H1 (cell line): ENCODE data around the gene MAPK13. TPM values are rescaled to one million over a fixed set of nuclear protein-coding genes. Genes with fewer than 3 reads are reported as not detected.

ENCODE experiments used
- CTCF ChIA-PET: fragments of 300-600 bp; sonication (Branson Sonifier 250); formaldehyde crosslinking; loops from one replicate; lab custom pipeline; 2021; ENCODE audit not compliant: partially characterized antibody; lab: Charles Lee
- POLR2A ChIA-PET: fragments of 300-600 bp; sonication (Branson Sonifier 250); formaldehyde crosslinking; loops from one replicate; lab custom pipeline; 2021; ENCODE audit warnings: inconsistent platforms; ENCODE audit not compliant: partially characterized antibody; lab: Charles Lee
- DNase-seq, 2 experiments: peaks; one replicate each; pipeline versions ENCODE4 v3.0.0 to v3.0.0-alpha.2; 2010 to 2022; ENCODE audit warnings: low spot score in 2 of 2, low read depth in 1 of 2, mixed read lengths in 1 of 2
- FAIRE-seq: peaks from 2 replicates; lab custom pipeline; 2011; peaks lifted over from hg19 to GRCh38; lab: Jason Lieb, UNC
- H2AFZ ChIP-seq: 2 replicates; pipeline ENCODE4 v1.8.1; 2012; ENCODE audit warnings: low read length, inconsistent platforms
- H2AK5ac ChIP-seq: 2 replicates; pipeline ENCODE4 v1.6.1; 2013; ENCODE audit warnings: low read depth, low read length
- H2BK120ac ChIP-seq: replicated peaks from 2 replicates; pipeline ENCODE3; 2013; ENCODE audit warnings: low read depth, low read length, inconsistent platforms
- H2BK12ac ChIP-seq: 2 replicates; pipeline ENCODE4 v1.6.1; 2013; ENCODE audit warnings: low read depth, low read length
- H2BK15ac ChIP-seq: 2 replicates; pipeline ENCODE4 v1.6.1; 2013; ENCODE audit warnings: low read length
- H2BK20ac ChIP-seq: 2 replicates; pipeline ENCODE4 v1.6.1; 2013; ENCODE audit warnings: low read length
- H2BK5ac ChIP-seq: 2 replicates; pipeline ENCODE4 v1.6.1; 2013; ENCODE audit warnings: low read depth, low read length
- H3K14ac ChIP-seq: 2 replicates; pipeline ENCODE4 v1.6.1; 2013; ENCODE audit warnings: inconsistent platforms; ENCODE audit not compliant: insufficient read length
- H3K18ac ChIP-seq: 2 replicates; pipeline ENCODE4 v1.6.1; 2013; ENCODE audit warnings: low read length; ENCODE audit errors: extremely low read depth
- H3K23ac ChIP-seq: 2 replicates; pipeline ENCODE4 v1.6.1; 2013; ENCODE audit warnings: inconsistent platforms; ENCODE audit not compliant: insufficient read length
- H3K23me2 ChIP-seq: 2 replicates; pipeline ENCODE4 v1.6.1; 2013; ENCODE audit warnings: low read depth, low read length
- H3K27ac ChIP-seq: 2 replicates; pipeline ENCODE4 v1.6.1; 2011; ENCODE audit warnings: low read depth, low read length, inconsistent platforms
- H3K27me3 ChIP-seq, 4 experiments: replicated peaks in 1 of 4; 1 replicate in 1 of 4; 2 replicates in 3 of 4; pipeline versions ENCODE4 v1.6.1 to v1.8.1; 2011 to 2013; ENCODE audit warnings: low read length in 3 of 4, mild to moderate bottlenecking in 3 of 4, inconsistent platforms in 2 of 4, mixed read lengths in 2 of 4, moderate library complexity in 1 of 4; ENCODE audit not compliant: control insufficient read depth in 3 of 4, insufficient read depth in 3 of 4; ENCODE audit errors: extremely low read depth in 1 of 4
- H3K36me3 ChIP-seq, 4 experiments: 2 replicates each; pipeline versions ENCODE4 v1.6.1 to v1.8.1; 2011 to 2013; ENCODE audit warnings: mild to moderate bottlenecking in 4 of 4, low read length in 3 of 4, moderate library complexity in 2 of 4, control low read depth in 1 of 4, inconsistent platforms in 1 of 4; ENCODE audit not compliant: insufficient read depth in 4 of 4, control insufficient read depth in 2 of 4
- H3K4ac ChIP-seq: replicated peaks from 2 replicates; pipeline ENCODE3; 2013; ENCODE audit warnings: low read length, low read depth, mixed read lengths, inconsistent platforms; ENCODE audit not compliant: insufficient read length
- H3K4me1 ChIP-seq, 4 experiments: replicated peaks in 1 of 4; 1 replicate in 1 of 4; 2 replicates in 3 of 4; pipeline versions ENCODE4 v1.6.1 to v1.8.1; 2011 to 2013; ENCODE audit warnings: low read length in 3 of 4, inconsistent platforms in 2 of 4, mixed read lengths in 1 of 4; ENCODE audit not compliant: insufficient read depth in 4 of 4, control insufficient read depth in 3 of 4
- H3K4me2 ChIP-seq, 2 experiments: 2 replicates each; pipeline versions ENCODE4 v1.6.1 to v1.8.1; 2011 to 2013; ENCODE audit warnings: low read depth in 2 of 2, low read length in 2 of 2, control low read depth in 1 of 2, inconsistent platforms in 1 of 2, mild to moderate bottlenecking in 1 of 2; ENCODE audit not compliant: insufficient read depth in 1 of 2
- H3K4me3 ChIP-seq, 4 experiments: fragments of 200-600, 300-600 bp in 1 of 4; sonication (generic), shearing (Covaris generic), sonication (Bioruptor Twin) in 1 of 4; 2 replicates each; pipeline versions ENCODE4 v1.5.1 to v1.8.1; 2011 to 2016; ENCODE audit warnings: low read length in 4 of 4, low read depth in 3 of 4, control low read depth in 2 of 4, inconsistent platforms in 2 of 4, mild to moderate bottlenecking in 2 of 4, mixed read lengths in 1 of 4, moderate library complexity in 1 of 4; ENCODE audit not compliant: insufficient read depth in 2 of 4; ENCODE audit errors: extremely low read depth in 1 of 4
- H3K56ac ChIP-seq: replicated peaks from 2 replicates; pipeline ENCODE3; 2013; ENCODE audit warnings: low read depth, mild to moderate bottlenecking, mixed read lengths, low read length, inconsistent platforms; ENCODE audit not compliant: insufficient read length
- H3K79me1 ChIP-seq: 2 replicates; pipeline ENCODE4 v1.6.1; 2013; ENCODE audit warnings: low read depth, low read length, control low read depth
- H3K79me2 ChIP-seq, 2 experiments: 2 replicates each; pipeline versions ENCODE4 v1.6.1 to v1.8.1; 2012 to 2013; ENCODE audit warnings: low read length in 2 of 2, mild to moderate bottlenecking in 2 of 2, inconsistent platforms in 1 of 2; ENCODE audit not compliant: insufficient read depth in 2 of 2, control insufficient read depth in 1 of 2
- H3K9ac ChIP-seq, 4 experiments: replicated peaks in 1 of 4; 1 replicate in 1 of 4; 2 replicates in 3 of 4; pipeline versions ENCODE4 v1.6.1 to v1.8.1; 2011 to 2013; ENCODE audit warnings: low read depth in 3 of 4, low read length in 3 of 4, control low read depth in 2 of 4, mild to moderate bottlenecking in 2 of 4, moderate library complexity in 2 of 4, inconsistent platforms in 1 of 4; ENCODE audit errors: extremely low read depth in 1 of 4
- H3K9me3 ChIP-seq, 2 experiments: 2 replicates each; pipeline versions ENCODE4 v1.6.1 to v1.8.1; 2012 to 2013; ENCODE audit warnings: mild to moderate bottlenecking in 2 of 2, moderate library complexity in 2 of 2, control low read depth in 1 of 2, inconsistent platforms in 1 of 2, low read depth in 1 of 2, low read length in 1 of 2, mixed read lengths in 1 of 2; ENCODE audit not compliant: insufficient read depth in 2 of 2
- H4K20me1 ChIP-seq, 2 experiments: replicated peaks in 1 of 2; 2 replicates each; pipeline versions ENCODE3 to v1.8.1; 2011 to 2013; ENCODE audit warnings: inconsistent platforms in 2 of 2, low read length in 2 of 2, mild to moderate bottlenecking in 1 of 2; ENCODE audit not compliant: insufficient read depth in 2 of 2, control insufficient read depth in 1 of 2
- H4K5ac ChIP-seq: 2 replicates; pipeline ENCODE4 v1.6.1; 2013; ENCODE audit warnings: low read length, low read depth, mixed read lengths, inconsistent platforms; ENCODE audit not compliant: insufficient read length
- H4K8ac ChIP-seq: 2 replicates; pipeline ENCODE4 v1.8.0; 2013; ENCODE audit warnings: mild to moderate bottlenecking, moderate library complexity, low read length, inconsistent platforms; ENCODE audit not compliant: insufficient read depth; ENCODE audit errors: extremely low read depth
- H4K91ac ChIP-seq: replicated peaks from 2 replicates; pipeline ENCODE3; 2013; ENCODE audit warnings: low read length, mixed read lengths, inconsistent platforms; ENCODE audit not compliant: insufficient read length
- BCL11A ChIP-seq, 2 experiments: IDR thresholded peaks; one replicate each; pipeline ENCODE4 v1.6.1; 2011; ENCODE audit warnings: low read depth in 2 of 2, low read length in 2 of 2, mild to moderate bottlenecking in 2 of 2
- FOSL1 ChIP-seq: IDR thresholded peaks from 2 replicates; pipeline ENCODE4 v1.6.1; 2011; ENCODE audit warnings: mild to moderate bottlenecking, low read depth, low read length, moderate library complexity; ENCODE audit not compliant: insufficient read depth
- GTF2F1 ChIP-seq: IDR thresholded peaks from 2 replicates; pipeline ENCODE4 v1.6.1; 2012; ENCODE audit warnings: low read depth, low read length, improper control_type of control experiment, borderline replicate concordance
- HDAC6 ChIP-seq: IDR thresholded peaks from one replicate; pipeline ENCODE4 v1.7.1; 2012; ENCODE audit warnings: low read depth, mild to moderate bottlenecking, inconsistent platforms, low read length, moderate library complexity
- NANOG ChIP-seq: IDR thresholded peaks from 2 replicates; pipeline ENCODE4 v1.6.1; 2011; ENCODE audit warnings: low read length, low read depth, mild to moderate bottlenecking, inconsistent platforms; ENCODE audit not compliant: insufficient read depth, poor library complexity, severe bottlenecking
- RFX5 ChIP-seq: IDR thresholded peaks from 2 replicates; pipeline ENCODE4 v1.6.1; 2011; ENCODE audit warnings: low read depth, low read length, improper control_type of control experiment, borderline replicate concordance
- SIX5 ChIP-seq: IDR thresholded peaks from 2 replicates; pipeline ENCODE4 v1.6.1; 2011; ENCODE audit warnings: mild to moderate bottlenecking, low read depth, low read length
- SP4 ChIP-seq: IDR thresholded peaks from 2 replicates; pipeline ENCODE4 v1.6.1; 2012; ENCODE audit warnings: low read length, inconsistent platforms
- TEAD4 ChIP-seq: IDR thresholded peaks from 2 replicates; pipeline ENCODE4 v1.6.1; 2012; ENCODE audit warnings: low read depth, low read length, inconsistent platforms, mixed read lengths
- polyA plus RNA-seq, 7 experiments: library from polyadenylated mRNA; depleted of rRNA in 3 of 7; stranded (reverse) in 5 of 7; unstranded in 2 of 7; fragments of >200 nt in 5 of 7; fragments of 200-250 nt in 2 of 7; gene quantifications; 1 replicate in 5 of 7; 2 replicates in 1 of 7; 4 replicates in 1 of 7; pipeline versions ENCODE4 v1.2.1 to v1.2.3, GENCODE V29; 2011 to 2013; ENCODE audit warnings: missing spikeins in 2 of 7, mixed read lengths in 2 of 7
- total RNA-seq: library from RNA; stranded (reverse); fragmentation: NEBNext Ultra II Directional; extraction: Animal tissue kit (Norgen Biotek cat#: 25700); gene quantifications from 2 replicates; pipeline ENCODE4 v1.2.1, GENCODE V29; 2021

The MAPK13 gene
- total and polyA plus RNA-seq, 2 of the 8 experiments (the other 6 are each of a cell fraction or from before 2014, with no cell fraction given): 10.1 to 14.1 TPM

DNA sequence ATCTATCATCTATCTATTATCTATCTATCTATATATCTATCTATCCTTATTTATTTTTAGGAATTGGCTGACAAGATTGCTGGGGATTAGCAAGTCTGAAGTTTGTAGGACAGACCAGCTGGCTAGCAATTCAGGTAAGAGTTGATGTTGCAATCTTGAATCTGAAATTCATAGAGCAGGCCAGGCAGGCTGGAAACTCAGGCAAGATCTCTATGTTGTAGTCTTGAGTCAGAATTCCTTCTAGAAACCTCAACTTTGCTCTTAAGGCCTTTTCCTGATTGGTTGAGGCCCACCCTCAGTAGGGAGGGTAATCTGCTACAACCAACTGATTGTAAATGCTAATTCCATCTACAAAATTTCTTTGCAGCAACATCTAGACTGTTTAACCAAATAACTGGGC is 19.2 kb downstream of the MAPK13 start:
- Histone ChIP-seq H3K23me2 (no peaks in the 10 kb centered on the region), H4K5ac (no peak overlapping the region), H2BK12ac (no peak overlapping the region), H2BK20ac (no peak overlapping the region), H2BK15ac (no peak overlapping the region), H3K4me3 (no peak overlapping the region), H2BK5ac (no peak overlapping the region), H4K20me1 (no peaks in the 10 kb centered on the region), H3K4me2 (no peak overlapping the region), H4K91ac (no peak overlapping the region), H3K27ac (no peak overlapping the region), H2AK5ac (no peak overlapping the region), H4K8ac (no peak overlapping the region), H3K9me3 (peaks cover 0 to 3% of the 10 kb centered on the region in 2 experiments; a peak in 1 of 4 replicates), H3K36me3 (no peaks in the 10 kb centered on the region), H2BK120ac (no peak overlapping the region), H3K23ac (no peak overlapping the region), H3K79me1 (no peaks in the 10 kb centered on the region), H3K4me1 (no peaks in the 10 kb centered on the region), H3K18ac (no peak overlapping the region), H3K9ac (no peak overlapping the region), H3K14ac (no peak overlapping the region), H3K27me3 (no peaks in the 10 kb centered on the region)
- no peak for FAIRE-seq
- POLR2A ChIA-PET: interaction anchor here (1.4 kb wide), 1 partner anchor 10 kb away, joined by 4 read pairs; no protein-coding TSS in a partner anchor
- no peak for DNase-seq
- CTCF ChIA-PET: interaction anchor here (2.7 kb wide), 1 partner anchor 10 kb away, joined by 12 read pairs; no protein-coding TSS in a partner anchor
- TF ChIP-seq RFX5 (no peak), TEAD4 (no peak), NANOG (no peak), SIX5 (no peak), FOSL1 (no peak), SP4 (no peak), BCL11A (IDR thresholded peaks at IDR 0.05; ENCODE audit: low read depth in 2 of 2, low read length in 2 of 2) (no peak), GTF2F1 (no peak), HDAC6 (no peak)
- TF ChIP-seq, all 59 proteins: peak for 0
- H3K79me2 ChIP-seq: no peaks in the 10 kb centered on the region
- H3K4ac ChIP-seq: no peak overlapping the region
- H3K56ac ChIP-seq: no peak overlapping the region
- no peak overlapping the region for H2AFZ ChIP-seq
